Nephron progenitor cell (in vitro differentiated cells): Measurements from ENCODE around the gene PIK3R3.

Source experiments
- DNase-seq: peaks from one replicate; pipeline ENCODE4 v3.0.0; 2021
- H3K27ac Mint-ChIP-seq: 2 replicates; pipeline ENCODE4 v1.8.0; 2021; ENCODE audit warnings: mild to moderate bottlenecking, moderate library complexity, mixed read lengths
- H3K27me3 Mint-ChIP-seq: 2 replicates; pipeline ENCODE4 v1.8.0; 2021; ENCODE audit warnings: mild to moderate bottlenecking, low read depth, mixed read lengths; ENCODE audit not compliant: poor library complexity
- H3K36me3 Mint-ChIP-seq: 2 replicates; pipeline ENCODE4 v1.8.0; 2021; ENCODE audit warnings: low read depth, mixed read lengths
- H3K4me1 Mint-ChIP-seq: 2 replicates; pipeline ENCODE4 v1.8.0; 2021; ENCODE audit warnings: mixed read lengths
- H3K4me3 Mint-ChIP-seq: 2 replicates; pipeline ENCODE4 v1.8.0; 2021; ENCODE audit warnings: mild to moderate bottlenecking, moderate library complexity, mixed read lengths
- H3K9me3 Mint-ChIP-seq: 2 replicates; pipeline ENCODE4 v1.8.0; 2021; ENCODE audit warnings: mild to moderate bottlenecking, moderate library complexity, mixed read lengths
- CTCF ChIP-seq: fragments of 200-600 bp; sonication (generic); IDR thresholded peaks from 2 replicates; pipeline ENCODE4 v1.5.0; 2021; ENCODE audit warnings: antibody characterized with exemption

The PIK3R3 gene

DNA sequence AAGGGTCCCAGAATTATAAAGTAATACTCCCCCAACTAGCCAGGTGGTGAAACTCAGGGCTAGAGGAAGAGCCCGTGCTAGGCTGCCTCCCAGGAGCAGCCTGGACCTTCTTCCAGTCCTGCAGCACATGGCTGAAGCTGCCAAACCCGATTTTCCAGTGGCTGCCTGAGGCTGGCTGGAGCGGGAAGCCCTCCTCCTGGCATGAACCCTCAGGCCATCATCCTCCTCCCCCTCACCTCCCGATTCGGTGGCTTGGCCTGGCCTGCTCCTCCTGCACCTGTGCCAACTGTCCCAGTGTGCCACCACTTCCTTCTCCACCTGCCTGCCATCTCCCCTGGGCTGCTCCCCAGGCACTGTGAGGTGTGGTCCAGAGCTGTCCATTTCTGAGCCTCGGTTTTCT lies 39.4 kb upstream of the PIK3R3 start:
- no peaks in the 10 kb centered on the region for H3K9me3 Mint-ChIP-seq
- H3K27ac Mint-ChIP-seq: no peak overlapping the region
- no peak for DNase-seq
- no peaks in the 10 kb centered on the region for H3K36me3 Mint-ChIP-seq
- H3K27me3 Mint-ChIP-seq: peaks cover 43% of the 10 kb centered on the region
- peaks cover 6% of the 10 kb centered on the region for H3K4me1 Mint-ChIP-seq
- no peak for TF ChIP-seq CTCF
- no peak overlapping the region for H3K4me3 Mint-ChIP-seq

GRCh38 chr1:46171351-46171750 lies 38.9 kb upstream of the PIK3R3 start:
- TF ChIP-seq CTCF: no peak
- Mint-ChIP-seq H3K27ac (no peak overlapping the region), H3K9me3 (no peaks in the 10 kb centered on the region), H3K4me1 (peaks cover 12% of the 10 kb centered on the region), H3K36me3 (no peaks in the 10 kb centered on the region), H3K27me3 (peaks cover 48% of the 10 kb centered on the region), H3K4me3 (no peak overlapping the region)
- no peak for DNase-seq

- no peaks in the 10 kb centered on the region for H3K9me3 Mint-ChIP-seq
- H3K4me3 Mint-ChIP-seq: no peak overlapping the region
- no peak for TF ChIP-seq CTCF
- DNase-seq: no peak
- no peaks in the 10 kb centered on the region for H3K36me3 Mint-ChIP-seq
- no peak overlapping the region for H3K27ac Mint-ChIP-seq
- peaks cover 61% of the 10 kb centered on the region for H3K27me3 Mint-ChIP-seq
- H3K4me1 Mint-ChIP-seq: peaks cover 13% of the 10 kb centered on the region
These were observed 37.5 kb upstream of the PIK3R3 start for GRCh38 chr1:46169811-46170454.

- no peaks in the 10 kb centered on the region for H3K9me3 Mint-ChIP-seq
- H3K27ac Mint-ChIP-seq: no peak overlapping the region
- no peaks in the 10 kb centered on the region for H3K36me3 Mint-ChIP-seq
- no peak for DNase-seq
- peaks cover 13% of the 10 kb centered on the region for H3K4me1 Mint-ChIP-seq
- no peak for TF ChIP-seq CTCF
- H3K4me3 Mint-ChIP-seq: no peak overlapping the region
- peaks cover 74% of the 10 kb centered on the region for H3K27me3 Mint-ChIP-seq
These were observed 36.0 kb upstream of the PIK3R3 start for GRCh38 chr1:46168477-46168876.

DNA sequence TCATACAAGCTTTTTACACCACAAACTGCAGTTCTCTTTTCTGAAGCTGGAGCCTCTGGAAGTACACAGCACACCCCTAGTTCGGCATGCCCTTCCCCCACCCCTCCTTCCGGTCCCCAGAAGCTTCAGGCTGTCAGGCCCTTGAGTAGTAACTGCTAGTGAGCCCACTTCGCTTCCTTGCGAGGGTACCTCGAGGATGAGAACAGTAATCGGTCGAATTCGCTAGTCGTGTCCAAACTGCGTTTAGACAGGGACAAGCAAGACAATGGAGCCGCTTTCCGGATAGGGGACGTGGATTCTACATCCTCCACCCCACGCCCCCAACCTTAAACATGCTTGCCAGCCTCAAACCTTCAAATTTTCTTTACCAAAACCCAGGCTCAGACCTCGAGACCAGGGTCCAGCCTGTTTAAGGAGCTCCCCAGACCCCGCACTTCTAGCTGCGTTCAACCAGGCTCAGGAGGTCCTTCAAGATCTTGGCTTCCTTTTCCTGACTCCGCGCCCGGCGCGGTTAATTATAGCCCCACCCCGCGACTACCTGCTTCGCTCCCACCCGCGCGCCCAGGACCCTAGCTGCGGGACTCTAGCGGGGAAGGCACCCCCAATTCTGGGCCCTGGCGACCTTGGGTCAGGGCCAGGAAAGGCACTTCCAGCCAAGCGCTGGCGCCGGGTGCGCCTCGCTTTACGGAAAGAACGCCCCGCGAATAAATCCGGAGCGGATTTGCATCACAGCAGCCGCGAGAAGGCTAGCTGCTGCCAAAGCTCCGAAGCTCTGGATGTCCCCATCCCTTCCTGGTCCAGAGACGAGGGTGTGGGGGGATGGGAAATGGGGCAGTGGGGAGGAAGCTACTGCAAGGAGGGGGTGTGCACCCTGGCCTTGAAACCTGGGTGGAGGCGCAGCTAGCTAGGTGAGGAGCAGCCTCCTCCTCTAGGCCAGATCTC lies 34.4 kb upstream of the PIK3R3 start:
- no peak for TF ChIP-seq CTCF
- no peak for DNase-seq
- H3K27me3 Mint-ChIP-seq: peaks cover 75% of the 10 kb centered on the region
- H3K27ac Mint-ChIP-seq: no peak overlapping the region
- no peaks in the 10 kb centered on the region for H3K36me3 Mint-ChIP-seq
- H3K4me1 Mint-ChIP-seq: peaks cover 8% of the 10 kb centered on the region
- H3K4me3 Mint-ChIP-seq: peak overlapping the region; percentile 72
- H3K9me3 Mint-ChIP-seq: no peaks in the 10 kb centered on the region
